Lower leg skin (tissue), 3 donors: ENCODE data around the gene COG5.

Experiments
- CTCF ChIP-seq, 3 donors: fragments of 450-650 bp; IDR thresholded peaks; one replicate each; pipeline ENCODE4 v1.5.1; 2016; ENCODE audit warnings: antibody characterized with exemption in 3 of 3, mild to moderate bottlenecking in 3 of 3, moderate library complexity in 2 of 3
- POLR2A ChIP-seq, 2 donors: fragments of 450-650 bp; IDR thresholded peaks; one replicate each; pipeline ENCODE4 v1.6.1; 2016 to 2017; ENCODE audit warnings: antibody characterized with exemption in 2 of 2, mild to moderate bottlenecking in 1 of 2, moderate library complexity in 1 of 2

GRCh38 chr7:107255602-107256001, 308.1 kb downstream of the COG5 start:
- TF ChIP-seq CTCF (IDR thresholded peaks at IDR 0.05) (no peak), POLR2A (IDR thresholded peaks at IDR 0.05) (no peak)
